ENCODE results near the gene CD38.
"Not testable (repeated sequence)": the region's sequence is repeated elsewhere in the genome, so short reads cannot be mapped to it uniquely, and the experiment has no call there.

CD38 gene

DNA sequence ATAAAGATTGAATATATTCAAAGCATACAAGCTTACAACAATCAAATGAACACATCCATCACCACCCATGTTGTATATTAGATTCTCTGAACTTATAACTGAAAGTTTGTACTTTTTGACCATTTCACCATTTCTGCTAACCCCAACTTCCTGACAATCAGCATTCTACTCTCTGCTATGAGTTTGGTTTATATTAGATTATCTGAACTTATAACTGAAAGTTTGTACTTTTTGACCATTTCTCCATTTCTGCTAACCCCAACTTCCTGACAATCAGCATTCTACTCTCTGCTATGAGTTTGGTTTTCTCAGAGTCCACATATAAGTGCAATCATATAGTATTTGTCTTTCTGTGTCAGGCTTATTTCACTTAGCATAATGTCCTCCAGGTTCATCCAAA, 15.7 kb upstream of the CD38 start:
- DNase-seq (ENCODE audit: low read depth in 2 of 2) = not testable (repeated sequence)

DNA sequence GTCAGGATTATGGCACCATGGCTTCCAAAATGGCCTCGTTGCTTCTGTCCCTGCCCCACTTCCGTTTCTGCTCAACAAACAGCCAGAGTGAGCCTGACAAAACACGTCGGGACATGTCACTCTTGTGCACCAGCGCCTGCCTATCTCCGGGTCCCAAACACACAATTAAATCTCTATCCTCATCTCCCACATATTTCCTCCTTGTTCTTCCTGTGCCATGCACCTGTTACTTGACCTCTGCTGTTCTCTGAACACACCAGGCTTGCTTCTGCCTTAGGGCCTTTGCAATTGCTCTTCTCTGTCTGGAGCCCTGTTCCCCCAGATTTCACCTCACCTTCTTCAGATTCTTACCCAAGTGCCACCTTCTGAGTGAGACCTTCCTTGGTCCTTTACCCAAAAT, 12.7 kb upstream of the CD38 start:
- no peak for DNase-seq (ENCODE audit: low read depth in 2 of 2)

DNA sequence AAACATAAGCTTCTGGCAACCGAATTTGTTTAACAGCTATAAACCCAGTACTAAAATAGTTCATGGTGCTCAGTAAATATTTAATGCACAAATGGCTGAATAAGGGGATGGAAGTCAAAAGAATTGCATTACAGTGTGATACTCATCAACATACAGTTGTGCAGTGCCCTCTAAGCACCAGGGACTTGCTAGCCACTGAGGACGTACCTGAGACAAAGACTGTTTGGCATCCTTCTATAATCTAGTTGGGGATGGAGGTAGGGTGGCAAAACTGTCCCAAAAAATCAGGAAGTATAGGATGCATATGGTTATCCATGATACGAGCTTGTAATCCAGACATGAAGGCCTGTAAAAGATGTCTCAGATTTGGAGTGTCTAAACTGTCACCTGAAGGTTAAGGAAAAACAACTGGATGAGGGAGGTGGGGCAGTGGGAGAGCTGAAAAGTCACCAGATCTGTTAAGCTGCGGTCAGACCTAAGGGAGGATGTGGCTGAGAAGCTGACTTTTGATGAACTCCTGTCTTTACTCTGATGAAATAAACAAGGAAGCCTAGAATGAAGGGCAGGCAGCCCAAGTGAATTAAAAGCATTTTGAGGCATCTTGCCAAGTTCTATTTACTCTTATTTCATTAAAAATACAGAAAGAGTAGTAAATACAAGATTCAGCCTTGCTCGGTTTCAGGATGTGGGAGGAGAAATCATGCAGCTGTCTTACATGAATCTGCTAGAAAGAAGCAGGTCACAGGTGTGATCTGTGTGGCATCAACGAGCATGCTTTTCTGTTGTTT, 12.0 kb upstream of the CD38 start:
- peak in 1 of 2 donors; percentile 23 for DNase-seq (ENCODE audit: low read depth in 2 of 2)

DNA sequence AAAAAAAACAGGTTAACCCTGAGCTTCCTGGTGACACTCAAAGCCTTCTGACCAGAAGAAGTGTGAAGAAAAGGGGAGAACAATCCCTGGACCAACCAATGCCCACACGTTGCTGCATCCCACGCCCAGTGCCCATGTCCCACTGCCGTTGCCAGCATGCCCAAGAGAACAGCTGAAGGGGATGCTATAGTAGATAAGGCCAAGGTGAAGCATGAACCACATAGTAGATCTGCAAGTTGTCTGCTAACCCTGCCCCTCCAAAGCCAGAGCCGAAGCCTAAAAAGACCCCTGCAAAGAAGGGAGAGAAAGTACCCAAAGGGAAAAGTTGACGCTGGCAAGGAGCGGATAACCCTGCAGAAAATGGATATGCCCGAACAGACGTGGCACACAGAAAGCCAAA, 11.3 kb upstream of the CD38 start:
- DNase-seq (ENCODE audit: low read depth in 2 of 2) = no peak

DNA sequence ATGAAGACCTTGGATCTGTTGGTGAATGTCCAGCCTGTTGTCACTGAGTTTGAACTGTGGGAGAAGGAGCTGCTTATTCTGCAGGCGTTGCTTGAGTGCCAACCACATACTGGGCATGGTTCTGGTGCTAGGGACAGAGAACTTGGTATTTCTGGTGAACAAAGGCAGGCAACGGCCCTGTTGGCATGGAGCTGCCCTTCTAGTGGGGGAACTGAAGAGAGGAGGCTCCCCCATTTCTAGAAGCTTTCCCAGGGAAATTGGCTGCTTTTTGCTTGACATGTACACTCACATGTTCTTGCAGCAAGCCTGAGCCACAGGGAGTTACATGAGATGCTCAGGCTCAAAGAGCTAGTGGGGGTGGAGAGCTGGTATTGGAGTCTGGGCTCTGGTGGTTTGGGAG, 8.9 kb upstream of the CD38 start:
- DNase-seq (ENCODE audit: low read depth in 2 of 2) = no peak

DNA sequence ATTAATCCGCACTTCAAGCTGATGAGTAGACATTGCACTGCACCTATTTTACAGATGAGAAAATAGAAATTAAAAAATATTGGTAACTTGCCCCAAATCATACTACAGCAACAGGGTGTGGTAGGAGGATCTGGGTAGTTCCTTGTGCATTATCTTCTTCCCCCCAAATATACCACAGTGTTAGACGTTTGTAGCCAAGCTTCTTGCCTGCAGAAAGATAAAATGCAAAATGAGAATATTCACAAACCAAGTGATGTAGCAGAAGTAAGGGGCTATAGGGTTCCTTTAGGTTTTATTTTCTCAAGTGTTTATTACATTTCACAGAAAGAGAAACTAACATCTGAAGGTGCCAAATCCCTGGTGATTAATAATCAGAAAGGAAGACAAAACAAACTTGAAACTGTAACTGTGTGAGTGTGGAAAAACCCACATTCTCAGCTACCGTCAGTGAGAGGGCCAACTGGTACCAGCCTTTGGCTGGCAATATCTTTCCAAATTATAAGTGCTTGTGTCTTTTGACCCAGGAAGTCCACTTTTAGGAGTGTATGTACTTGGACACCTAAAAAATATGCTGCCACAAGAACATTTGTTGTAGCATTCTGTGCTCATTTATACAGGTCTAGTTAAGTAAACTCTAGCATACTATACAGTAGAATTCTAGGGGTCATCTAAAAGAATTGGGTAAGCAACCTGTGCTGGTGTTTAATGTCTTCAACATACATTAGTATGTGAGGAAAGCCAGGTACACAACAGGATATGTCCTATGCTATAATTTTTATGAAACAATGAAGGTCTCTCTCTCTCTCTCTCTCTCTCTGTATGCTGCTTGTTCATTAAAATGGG, 6.7 kb upstream of the CD38 start:
- no peak for DNase-seq (ENCODE audit: low read depth in 2 of 2)

DNA sequence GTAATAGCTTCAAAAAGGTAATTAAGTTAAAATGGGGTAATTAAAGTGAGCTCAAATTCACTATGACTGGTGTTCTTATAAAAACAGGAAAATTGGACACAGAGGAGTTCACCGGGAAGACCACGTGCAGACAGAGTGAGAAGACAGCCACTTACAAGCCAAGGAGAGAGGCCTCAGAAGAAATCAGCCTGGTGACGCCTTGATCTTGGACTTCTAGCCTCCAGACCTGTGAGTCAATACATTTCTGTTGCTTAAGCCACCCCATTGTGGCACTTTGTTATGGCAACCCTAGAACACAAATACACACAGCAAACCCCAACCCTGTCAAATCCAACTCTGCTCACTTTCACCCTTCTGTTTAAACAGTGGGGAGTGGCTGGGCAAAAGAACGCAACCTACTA, 4.1 kb upstream of the CD38 start:
- DNase-seq (ENCODE audit: low read depth in 2 of 2) = no peak

DNA sequence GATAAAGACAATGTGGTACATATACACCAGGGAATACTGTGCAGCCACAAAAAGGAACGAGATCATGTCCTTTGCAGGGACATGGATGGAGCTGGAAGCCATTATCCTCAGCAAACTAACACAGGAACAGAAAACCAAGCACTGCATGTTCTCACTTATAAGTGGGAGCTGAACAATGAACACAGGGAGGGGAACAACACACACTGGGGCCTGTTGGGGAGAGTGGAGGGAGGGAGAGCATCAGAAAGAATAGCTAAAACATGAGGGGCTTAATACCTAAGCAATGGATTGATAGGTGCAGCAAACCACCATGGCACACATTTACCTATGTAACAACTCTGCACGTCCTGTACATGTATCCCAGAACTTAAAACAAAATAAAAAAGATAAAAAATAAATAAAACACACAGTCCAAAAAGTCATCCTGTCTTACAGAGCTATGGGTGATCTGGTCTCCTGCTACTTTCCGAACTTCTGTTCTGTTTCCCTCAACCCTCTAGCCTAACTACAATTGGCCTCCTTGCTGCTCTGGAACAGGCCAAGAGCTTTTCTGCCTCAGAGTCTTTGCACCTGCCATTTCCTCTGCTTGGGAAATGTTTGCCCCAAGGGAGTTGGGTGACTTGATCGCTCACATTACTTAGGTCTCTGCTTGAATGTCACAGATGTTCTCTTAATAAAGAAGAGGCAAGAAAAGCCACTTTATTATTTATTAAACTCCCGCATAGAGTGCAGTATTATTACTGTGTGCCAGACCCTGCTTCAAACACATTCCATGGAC, 1.1 kb upstream of the CD38 start:
- no peak for DNase-seq (ENCODE audit: low read depth in 2 of 2)

DNA sequence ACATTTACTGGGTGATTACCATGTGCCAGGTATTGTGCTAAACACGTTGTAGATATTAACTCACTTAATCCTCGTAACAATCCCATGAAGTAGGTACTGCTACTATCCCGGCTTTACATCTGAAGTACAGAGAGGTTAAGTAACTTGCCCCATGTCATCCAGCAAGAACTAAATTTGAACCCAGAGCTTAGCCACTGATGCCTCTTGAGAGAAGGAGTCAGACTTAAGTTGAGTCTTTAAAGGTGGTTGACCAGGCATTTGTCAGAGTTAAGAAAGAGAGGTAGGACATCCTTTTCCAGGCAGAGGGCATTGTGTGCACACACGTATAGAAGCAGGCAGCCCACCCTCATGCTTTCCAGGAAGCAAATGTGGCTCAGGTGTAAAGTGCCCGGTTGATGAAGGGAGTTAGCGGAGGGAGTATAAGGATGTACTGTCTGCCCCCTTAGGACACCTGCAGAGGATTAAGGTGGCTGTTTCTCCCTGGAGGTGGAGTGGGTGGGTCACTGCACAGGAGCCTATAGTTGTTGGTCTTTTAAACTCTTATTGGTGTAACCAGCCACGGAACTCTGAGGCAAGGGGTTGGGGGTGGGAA, 335 bp upstream of the CD38 start:
- DNase-seq (ENCODE audit: low read depth in 2 of 2) = no peak

DNA sequence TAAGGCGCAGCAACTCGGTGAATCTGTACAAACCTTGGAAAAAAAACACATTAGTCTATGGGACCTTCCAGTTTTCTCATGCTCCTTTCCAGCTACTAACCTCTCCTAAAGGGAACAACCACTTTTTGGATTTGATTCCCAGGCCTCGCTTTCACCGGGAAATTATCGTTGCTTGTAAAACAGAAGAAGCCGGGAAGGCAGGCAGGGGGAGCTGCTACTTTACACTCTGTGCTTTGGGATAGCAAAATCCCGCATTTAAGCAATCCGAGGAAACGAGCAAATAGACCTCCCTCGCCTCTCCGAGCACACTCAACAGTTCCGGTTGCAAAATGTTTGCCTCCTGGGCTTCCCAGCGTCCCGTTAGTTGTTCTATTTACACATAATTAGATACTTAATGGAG, 1.2 kb downstream of the CD38 start:
- DNase-seq (ENCODE audit: low read depth in 2 of 2) = no peak

DNA sequence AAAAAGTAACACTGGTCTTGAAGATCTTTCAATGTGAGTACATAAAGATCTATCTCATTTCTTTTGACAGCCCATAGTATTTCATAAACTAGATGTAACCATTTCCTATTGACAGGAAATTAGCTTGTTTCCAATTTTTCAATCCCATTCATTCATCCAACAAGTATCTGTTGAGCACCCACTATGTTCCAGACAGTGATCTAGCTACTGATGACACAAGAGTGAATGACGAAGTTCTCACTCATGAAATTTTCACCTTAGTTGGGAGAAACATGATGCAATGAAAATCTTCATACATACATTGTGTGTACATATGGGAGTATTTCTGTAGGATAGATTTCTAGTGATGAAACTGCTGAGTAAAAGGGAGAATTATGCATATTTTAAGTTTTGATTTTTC, 1.7 kb downstream of the CD38 start:
- DNase-seq (ENCODE audit: low read depth in 2 of 2) = no peak

DNA sequence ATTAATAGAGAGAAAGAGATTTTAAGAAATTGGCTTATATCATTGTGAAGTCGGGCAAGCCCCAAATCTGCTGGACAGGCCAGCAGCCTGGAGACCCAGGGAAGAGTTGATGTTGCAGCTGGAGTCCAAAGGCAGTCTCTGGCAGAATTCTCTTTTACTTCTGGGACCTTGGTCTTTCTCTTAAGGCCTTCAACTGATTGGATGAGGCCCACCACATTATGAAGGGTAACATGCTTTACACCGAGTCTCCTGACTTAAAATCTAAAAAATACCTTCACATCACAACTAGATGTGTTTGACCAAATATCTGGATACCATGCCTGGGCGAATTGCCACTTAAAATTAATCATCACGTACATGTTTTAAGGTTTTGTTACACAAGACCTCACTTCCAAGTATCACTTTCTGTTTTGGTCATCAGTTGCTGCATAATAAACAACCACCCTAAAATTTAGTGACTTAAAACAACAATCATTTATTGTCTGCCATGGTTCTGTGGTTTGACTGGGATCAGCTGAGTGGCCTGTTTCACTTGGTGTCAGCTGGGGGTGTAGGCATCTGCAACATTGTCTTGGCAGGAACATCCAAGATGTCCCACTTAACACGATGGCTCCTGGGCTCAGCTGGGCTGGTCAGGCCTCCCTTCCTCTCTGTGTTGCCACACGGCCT, 3.4 kb downstream of the CD38 start:
- peak in 1 of 2 donors; percentile 20 for DNase-seq (ENCODE audit: low read depth in 2 of 2)

DNA sequence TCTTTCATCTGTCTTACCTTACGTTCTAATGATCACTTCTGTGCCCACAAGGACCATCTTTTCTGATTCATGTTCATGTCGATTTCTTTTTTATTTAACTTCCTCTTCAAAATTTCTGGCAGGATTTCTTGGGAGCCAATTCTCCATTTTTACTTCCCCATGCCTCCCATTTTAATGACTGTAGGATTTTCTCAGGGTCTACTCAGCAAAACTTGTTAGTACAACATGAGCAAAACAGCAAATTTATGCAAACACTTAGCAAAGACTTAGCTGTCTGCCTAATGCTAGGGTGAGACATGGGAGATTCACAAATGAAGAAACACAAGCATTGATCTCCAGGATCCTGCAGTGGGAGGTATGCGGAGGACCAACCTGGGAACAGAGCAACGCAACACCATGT, 5.5 kb downstream of the CD38 start:
- no peak for DNase-seq (ENCODE audit: low read depth in 2 of 2)

DNA sequence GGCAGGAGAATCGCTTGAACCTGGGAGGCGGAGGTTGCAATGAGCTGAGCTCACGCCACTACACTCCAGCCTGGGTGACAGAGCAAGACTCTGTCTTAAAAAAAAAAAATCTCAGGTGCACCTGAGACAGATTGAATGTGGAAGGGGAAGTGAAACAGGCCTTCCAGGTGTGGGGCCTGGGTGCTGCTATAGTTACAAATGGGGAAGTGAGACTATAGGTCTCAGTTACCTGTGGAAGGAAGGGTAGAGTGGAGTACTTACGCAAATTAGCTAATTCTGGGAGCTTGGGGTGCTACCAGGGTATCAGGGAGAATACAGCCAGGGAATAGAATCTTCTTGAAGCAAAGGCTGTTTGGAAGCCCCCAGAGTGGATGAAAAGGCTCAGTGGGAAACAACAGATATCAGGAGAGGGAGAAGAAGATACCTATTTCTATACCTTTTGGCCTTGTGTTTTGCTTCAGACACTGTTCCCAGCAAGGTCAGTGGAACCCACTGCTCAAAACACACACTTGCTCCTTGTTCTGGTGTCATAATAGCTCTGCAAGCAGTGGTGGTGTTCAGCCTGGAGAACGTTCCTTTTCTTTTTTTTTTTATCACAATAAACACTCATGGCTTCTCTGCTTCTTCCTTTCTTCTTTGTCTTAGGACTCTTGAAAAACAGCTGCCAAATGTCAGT, 7.0 kb downstream of the CD38 start:
- DNase-seq (ENCODE audit: low read depth in 2 of 2) = no peak

DNA sequence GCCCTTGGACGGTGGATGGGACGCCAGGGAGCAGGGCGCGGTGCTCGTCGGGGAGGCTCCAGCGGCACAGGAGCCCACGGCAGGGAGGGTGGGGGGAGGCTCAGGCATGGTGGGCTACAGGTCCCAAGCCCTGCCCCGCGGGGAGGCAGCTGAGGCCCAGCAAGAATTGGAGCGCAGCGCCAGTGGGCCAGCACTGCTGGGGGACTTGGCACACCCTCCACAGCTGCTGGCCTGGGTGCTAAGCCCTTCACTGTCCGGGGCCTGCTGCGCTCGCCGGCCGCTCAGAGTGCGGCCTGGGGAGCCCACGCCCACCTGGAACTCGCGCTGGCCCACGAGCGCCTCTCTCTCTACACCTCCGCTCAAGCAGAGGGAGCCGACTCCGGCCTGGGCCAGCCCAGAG, 8.6 kb downstream of the CD38 start:
- DNase-seq (ENCODE audit: low read depth in 2 of 2) = no peak

DNA sequence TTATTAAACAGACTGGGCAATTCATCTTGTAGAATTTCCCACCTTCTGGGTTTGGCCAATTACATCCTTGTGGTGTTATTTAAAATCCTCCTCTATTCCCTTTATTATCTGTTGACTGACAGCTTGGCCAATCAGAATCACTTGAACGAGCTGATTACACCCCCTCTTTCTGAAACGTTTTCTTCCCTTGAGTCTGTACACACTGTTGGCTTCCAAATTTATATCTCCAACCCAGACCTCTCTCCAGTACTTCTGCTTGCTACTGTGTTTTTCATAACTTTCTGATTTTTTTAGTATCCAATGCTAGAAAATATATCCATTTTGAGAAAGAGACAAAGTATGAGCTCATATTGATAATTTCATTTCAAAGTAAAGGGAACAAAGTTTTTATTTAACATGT, 14.8 kb downstream of the CD38 start:
- no peak for DNase-seq (ENCODE audit: low read depth in 2 of 2)

DNA sequence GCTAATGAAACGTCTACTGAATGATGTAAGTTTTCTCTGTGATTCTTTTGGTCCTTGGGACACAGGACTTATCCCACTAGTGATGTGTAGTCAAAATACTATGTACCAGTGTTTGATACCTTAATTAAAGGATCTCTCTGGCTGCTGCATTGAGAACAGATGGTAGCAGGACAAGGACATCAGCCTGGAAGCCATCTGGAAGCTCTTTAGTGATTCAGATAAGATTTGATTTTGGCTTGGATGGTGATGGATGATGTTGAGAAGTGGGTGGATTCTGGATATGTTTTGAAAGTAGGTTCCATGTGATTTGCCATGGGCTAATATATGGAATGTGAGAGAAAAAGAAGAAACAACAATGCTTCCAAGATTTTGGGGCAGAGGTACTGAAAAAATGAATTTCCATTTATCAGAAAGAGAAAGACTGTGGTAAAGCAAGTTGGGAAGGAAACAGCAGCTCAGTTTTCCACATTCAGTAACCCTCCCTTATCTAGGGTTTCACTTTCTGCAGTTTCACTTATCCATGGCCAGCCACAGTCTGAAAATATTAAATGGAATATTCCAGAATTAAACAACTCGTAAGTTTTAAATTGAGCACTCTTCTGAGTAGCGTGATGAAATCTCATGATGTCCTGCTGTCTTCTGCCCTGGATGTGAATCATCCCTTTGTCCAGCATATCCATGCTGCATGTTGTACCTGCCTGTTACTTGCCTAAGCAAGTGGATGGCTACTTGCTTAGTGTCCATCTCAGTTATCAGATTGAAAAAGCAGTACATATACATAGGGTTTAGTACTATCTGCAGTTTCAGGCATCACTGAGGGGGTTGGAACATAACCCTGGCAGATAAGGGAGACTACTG, 15.6 kb downstream of the CD38 start:
- no peak for DNase-seq (ENCODE audit: low read depth in 2 of 2)

DNA sequence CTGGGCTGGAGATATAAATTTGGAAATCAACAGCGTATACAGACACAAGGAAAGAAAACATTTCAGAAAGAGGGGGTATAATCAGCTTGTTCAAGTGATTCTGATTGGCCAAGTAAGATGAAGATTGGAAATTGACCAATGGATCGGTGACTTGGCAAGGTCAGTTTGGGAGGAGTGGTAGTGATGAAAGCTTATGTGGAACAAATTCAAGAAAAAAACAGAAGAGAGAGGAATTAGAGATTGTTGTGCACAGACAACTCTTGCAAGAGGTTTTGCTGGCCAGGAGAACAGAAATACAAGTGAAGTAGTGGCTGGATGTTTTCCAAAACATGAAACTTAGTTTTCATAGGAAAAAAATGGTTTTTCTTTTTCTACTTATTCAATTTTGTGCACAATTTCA, 16.3 kb downstream of the CD38 start:
- DNase-seq (ENCODE audit: low read depth in 2 of 2) = no peak

DNA sequence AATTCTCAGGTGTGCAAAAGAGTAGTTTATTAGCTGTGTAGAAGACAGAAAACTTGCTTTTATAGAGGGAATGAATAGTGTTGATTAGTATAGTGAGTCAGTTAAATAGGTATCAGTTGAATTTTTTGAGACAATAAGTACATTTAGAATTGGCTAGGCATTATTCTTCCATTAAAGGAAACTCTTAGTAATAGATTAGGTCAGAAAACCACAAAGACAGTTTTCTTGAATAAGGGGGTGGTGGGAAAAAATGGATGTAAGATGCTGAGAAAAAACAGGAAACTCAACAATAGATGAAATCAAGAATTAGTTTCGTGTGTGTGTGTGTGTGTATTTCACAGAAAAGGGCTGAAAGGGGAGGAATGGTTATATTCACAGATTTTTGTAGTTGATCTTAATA, 16.8 kb downstream of the CD38 start:
- DNase-seq (ENCODE audit: low read depth in 2 of 2) = no peak

DNA sequence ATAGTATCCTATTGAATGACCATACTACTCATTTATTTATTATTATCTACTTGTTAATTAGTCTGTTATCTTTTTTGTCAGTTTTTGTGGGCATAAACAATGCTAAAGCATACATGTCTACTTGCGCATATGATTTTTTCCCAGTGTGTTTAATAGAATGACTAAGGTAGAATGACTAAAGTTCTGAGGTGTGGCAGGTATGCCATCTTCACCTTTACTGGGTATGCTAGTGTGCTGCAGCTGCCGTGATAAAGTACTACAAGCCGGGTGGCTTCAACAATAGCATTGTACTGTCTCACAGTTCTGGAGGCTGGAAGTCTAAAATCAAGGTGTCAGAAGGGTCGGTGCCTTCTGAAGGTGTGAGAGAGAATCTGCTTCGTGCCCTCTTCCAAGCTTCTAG, 19.2 kb downstream of the CD38 start:
- no peak for DNase-seq (ENCODE audit: low read depth in 2 of 2)
